ENCODE results near the gene WNK1.
"Not testable (repeated sequence)": the region's sequence is repeated elsewhere in the genome, so short reads cannot be mapped to it uniquely, and the experiment has no call there.

Gene WNK1

GRCh38 chr12:751999-752694 lies at the start of gene WNK1:
TSS of gene WNK1 (plus strand) at chr12:752579. CDS start at chr12:753566, 987 bp downstream.
- H3K4me2 ChIP-seq, result peak within 1 kb of the TSS; percentile 86 to 99 (median 92)
- H3K9me3 ChIP-seq (replicated peaks in 1 of 11), result no peaks in the 10 kb centered on the region
- no peaks in the 10 kb centered on the region for H3K27me3 ChIP-seq
- H3K4me3 ChIP-seq, result peak within 1 kb of the TSS; percentile 83 to 99 (median 93)
- TF ChIP-seq Cebpa-rat (IDR thresholded peaks at IDR 0.05), result no peak
- H3K27ac ChIP-seq, result peak within 1 kb of the TSS; percentile 82 to 95 (median 90)
- peaks cover 33 to 42% (median 38%) of the 10 kb centered on the region in 10 experiments for H3K4me1 ChIP-seq
- peaks cover 0 to 16% (median 3%) of the 10 kb centered on the region in 11 experiments; a peak in 4 of 22 replicates for H3K36me3 ChIP-seq
- H3K9ac ChIP-seq, result peak within 1 kb of the TSS; percentile 87 to 97 (median 93)
- H4K20me1 ChIP-seq, result peaks cover 41 to 44% (median 43%) of the 10 kb centered on the region in 11 experiments

GRCh38 chr12:704516-705242 lies 47.7 kb upstream of the WNK1 start:
- peaks cover 0 to 13% (median 0%) of the 10 kb centered on the region in 11 experiments; a peak in 6 of 22 replicates for H3K9me3 ChIP-seq (replicated peaks in 1 of 11)
- no peaks in the 10 kb centered on the region for H4K20me1 ChIP-seq
- no peaks in the 10 kb centered on the region for H3K27me3 ChIP-seq
- H3K4me3 ChIP-seq, result no peak overlapping the region
- no peak overlapping the region for H3K27ac ChIP-seq
- H3K4me1 ChIP-seq, result peaks cover 0 to 21% (median 11%) of the 10 kb centered on the region in 10 experiments; a peak in 16 of 20 replicates
- H3K4me2 ChIP-seq, result no peak overlapping the region; a peak in 1 of 22 replicates
- H3K36me3 ChIP-seq, result no peaks in the 10 kb centered on the region
- H3K9ac ChIP-seq, result no peak overlapping the region
- TF ChIP-seq Cebpa-rat (IDR thresholded peaks at IDR 0.05), result no peak

- not testable (repeated sequence) for H3K27ac ChIP-seq, H3K36me3 ChIP-seq, H3K4me1 ChIP-seq
These were observed 44.3 kb upstream of the WNK1 start for GRCh38 chr12:708084-708483.

GRCh38 chr12:709455-710020 lies 42.8 kb upstream of the WNK1 start:
- Histone ChIP-seq H3K4me2 (no peak overlapping the region), H3K9me3 (replicated peaks in 1 of 11) (peaks cover 0 to 6% (median 0%) of the 10 kb centered on the region in 11 experiments; a peak in 3 of 22 replicates), H3K27ac (no peak overlapping the region), H3K27me3 (no peaks in the 10 kb centered on the region), H4K20me1 (no peaks in the 10 kb centered on the region), H3K36me3 (no peaks in the 10 kb centered on the region), H3K9ac (no peak overlapping the region), H3K4me3 (no peak overlapping the region), H3K4me1 (no peaks in the 10 kb centered on the region)
- no peak for TF ChIP-seq Cebpa-rat (IDR thresholded peaks at IDR 0.05)

More at GRCh38 chr12:708084-708483, 44.3 kb upstream of the WNK1 start:
- H3K9me3 ChIP-seq (replicated peaks in 1 of 11), result peaks cover 0 to 13% (median 0%) of the 10 kb centered on the region in 11 experiments; a peak in 6 of 22 replicates
- not testable (repeated sequence) for H3K27me3 ChIP-seq, H4K20me1 ChIP-seq, H3K4me2 ChIP-seq, H3K9ac ChIP-seq, H3K4me3 ChIP-seq

- Histone ChIP-seq H3K4me1 (no peaks in the 10 kb centered on the region), H3K27me3 (no peaks in the 10 kb centered on the region), H3K4me2 (no peak overlapping the region), H3K27ac (no peak overlapping the region), H3K36me3 (no peaks in the 10 kb centered on the region), H3K9ac (peak overlapping the region in 1 of 11 experiments; percentile 10; a peak in 1 of 22 replicates), H3K4me3 (no peak overlapping the region), H3K9me3 (replicated peaks in 1 of 11) (peaks cover 0 to 6% (median 0%) of the 10 kb centered on the region in 11 experiments; a peak in 1 of 22 replicates), H4K20me1 (no peaks in the 10 kb centered on the region)
- no peak for TF ChIP-seq Cebpa-rat (IDR thresholded peaks at IDR 0.05)
These were observed 40.1 kb upstream of the WNK1 start for GRCh38 chr12:712172-712863.

GRCh38 chr12:713281-713875 lies 39.0 kb upstream of the WNK1 start:
- Histone ChIP-seq H3K9ac (no peak overlapping the region), H3K27me3 (no peaks in the 10 kb centered on the region), H3K4me1 (peaks cover 0 to under 1% (median 0%) of the 10 kb centered on the region in 10 experiments; a peak in 2 of 20 replicates), H3K36me3 (no peaks in the 10 kb centered on the region), H3K27ac (no peak overlapping the region), H3K4me3 (no peak overlapping the region), H3K4me2 (no peak overlapping the region), H3K9me3 (replicated peaks in 1 of 11) (peaks cover 0 to 3% (median 0%) of the 10 kb centered on the region in 11 experiments; a peak in 1 of 22 replicates), H4K20me1 (no peaks in the 10 kb centered on the region)
- no peak for TF ChIP-seq Cebpa-rat (IDR thresholded peaks at IDR 0.05)

GRCh38 chr12:716506-716905 lies 35.9 kb upstream of the WNK1 start:
- no peaks in the 10 kb centered on the region; a peak in 1 of 22 replicates for H3K9me3 ChIP-seq (replicated peaks in 1 of 11)
- no peak overlapping the region for H3K9ac ChIP-seq
- H3K4me1 ChIP-seq, result peaks cover 0 to 23% (median 0%) of the 10 kb centered on the region in 10 experiments; a peak in 8 of 20 replicates
- no peaks in the 10 kb centered on the region for H3K27me3 ChIP-seq
- H3K4me3 ChIP-seq, result no peak overlapping the region
- no peak for TF ChIP-seq Cebpa-rat (IDR thresholded peaks at IDR 0.05)
- no peak overlapping the region for H3K27ac ChIP-seq
- H3K36me3 ChIP-seq, result no peaks in the 10 kb centered on the region
- H3K4me2 ChIP-seq, result no peak overlapping the region
- no peaks in the 10 kb centered on the region for H4K20me1 ChIP-seq

- peak overlapping the region in 2 of 11 experiments; percentile 57 to 62; a peak in 3 of 22 replicates for H3K27ac ChIP-seq
- H3K4me3 ChIP-seq, result no peak overlapping the region
- H3K36me3 ChIP-seq, result no peaks in the 10 kb centered on the region
- H4K20me1 ChIP-seq, result no peaks in the 10 kb centered on the region
- peak overlapping the region in 2 of 11 experiments; percentile 38 to 46; a peak in 3 of 22 replicates for H3K9ac ChIP-seq
- no peaks in the 10 kb centered on the region; a peak in 1 of 22 replicates for H3K9me3 ChIP-seq (replicated peaks in 1 of 11)
- H3K4me2 ChIP-seq, result peak overlapping the region in 3 of 11 experiments; percentile 43 to 85 (median 62); a peak in 6 of 22 replicates
- no peak for TF ChIP-seq Cebpa-rat (IDR thresholded peaks at IDR 0.05)
- H3K4me1 ChIP-seq, result peaks cover 0 to 27% (median 0%) of the 10 kb centered on the region in 10 experiments; a peak in 8 of 20 replicates
- H3K27me3 ChIP-seq, result no peaks in the 10 kb centered on the region
These were observed 33.6 kb upstream of the WNK1 start for GRCh38 chr12:718756-719102.
